ENCODE results near the gene CLSTN1.

CLSTN1 gene

GRCh38 chr1:9746211-9746610 lies 77.6 kb downstream of the CLSTN1 start:
- H3K4me3 ChIP-seq (ENCODE audit: low read depth, low read length), result no peak overlapping the region
- TF ChIP-seq, protein P1, sequence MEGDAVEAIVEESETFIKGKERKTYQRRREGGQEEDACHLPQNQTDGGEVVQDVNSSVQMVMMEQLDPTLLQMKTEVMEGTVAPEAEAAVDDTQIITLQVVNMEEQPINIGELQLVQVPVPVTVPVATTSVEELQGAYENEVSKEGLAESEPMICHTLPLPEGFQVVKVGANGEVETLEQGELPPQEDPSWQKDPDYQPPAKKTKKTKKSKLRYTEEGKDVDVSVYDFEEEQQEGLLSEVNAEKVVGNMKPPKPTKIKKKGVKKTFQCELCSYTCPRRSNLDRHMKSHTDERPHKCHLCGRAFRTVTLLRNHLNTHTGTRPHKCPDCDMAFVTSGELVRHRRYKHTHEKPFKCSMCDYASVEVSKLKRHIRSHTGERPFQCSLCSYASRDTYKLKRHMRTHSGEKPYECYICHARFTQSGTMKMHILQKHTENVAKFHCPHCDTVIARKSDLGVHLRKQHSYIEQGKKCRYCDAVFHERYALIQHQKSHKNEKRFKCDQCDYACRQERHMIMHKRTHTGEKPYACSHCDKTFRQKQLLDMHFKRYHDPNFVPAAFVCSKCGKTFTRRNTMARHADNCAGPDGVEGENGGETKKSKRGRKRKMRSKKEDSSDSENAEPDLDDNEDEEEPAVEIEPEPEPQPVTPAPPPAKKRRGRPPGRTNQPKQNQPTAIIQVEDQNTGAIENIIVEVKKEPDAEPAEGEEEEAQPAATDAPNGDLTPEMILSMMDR (IDR thresholded peaks at IDR 0.05; ENCODE audit: control insufficient read depth, extremely low read depth, insufficient read depth), result no peak
- no peak for DNase-seq (ENCODE audit: low read depth)

GRCh38 chr1:9744106-9744799 lies 79.5 kb downstream of the CLSTN1 start:
- no peak overlapping the region for H3K4me3 ChIP-seq (ENCODE audit: low read depth, low read length)
- TF ChIP-seq, protein P1 (IDR thresholded peaks at IDR 0.05; ENCODE audit: control insufficient read depth, extremely low read depth, insufficient read depth), result no peak
- no peak for DNase-seq (ENCODE audit: low read depth)

GRCh38 chr1:9737671-9738070 lies 86.1 kb downstream of the CLSTN1 start:
- H3K4me3 ChIP-seq (ENCODE audit: low read depth, low read length), result no peak overlapping the region
- DNase-seq (ENCODE audit: low read depth), result no peak
- TF ChIP-seq, protein P1 (IDR thresholded peaks at IDR 0.05; ENCODE audit: control insufficient read depth, extremely low read depth, insufficient read depth), result no peak

DNA sequence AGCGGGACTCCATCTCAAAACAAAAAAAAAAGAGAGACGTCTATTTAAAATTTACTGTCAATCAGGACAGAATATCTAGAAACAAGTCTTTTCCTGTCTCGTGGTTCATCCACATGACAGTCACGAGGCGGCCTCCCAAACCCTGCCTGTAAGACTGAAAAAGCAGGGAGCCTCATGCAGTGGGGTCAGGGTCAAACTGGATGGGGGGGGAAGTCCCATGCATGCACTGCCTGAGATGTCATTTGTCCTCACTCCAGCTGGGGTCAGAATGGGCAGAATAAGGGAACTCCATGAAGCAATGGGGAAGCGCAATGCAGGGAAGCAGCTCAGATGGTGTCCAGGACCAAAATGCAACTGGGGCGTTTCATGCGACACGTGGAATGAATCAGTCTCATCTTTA lies 86.7 kb downstream of the CLSTN1 start:
- TF ChIP-seq, protein P1 (IDR thresholded peaks at IDR 0.05; ENCODE audit: control insufficient read depth, extremely low read depth, insufficient read depth), result no peak
- no peak for DNase-seq (ENCODE audit: low read depth)
- no peak overlapping the region for H3K4me3 ChIP-seq (ENCODE audit: low read depth, low read length)

DNA sequence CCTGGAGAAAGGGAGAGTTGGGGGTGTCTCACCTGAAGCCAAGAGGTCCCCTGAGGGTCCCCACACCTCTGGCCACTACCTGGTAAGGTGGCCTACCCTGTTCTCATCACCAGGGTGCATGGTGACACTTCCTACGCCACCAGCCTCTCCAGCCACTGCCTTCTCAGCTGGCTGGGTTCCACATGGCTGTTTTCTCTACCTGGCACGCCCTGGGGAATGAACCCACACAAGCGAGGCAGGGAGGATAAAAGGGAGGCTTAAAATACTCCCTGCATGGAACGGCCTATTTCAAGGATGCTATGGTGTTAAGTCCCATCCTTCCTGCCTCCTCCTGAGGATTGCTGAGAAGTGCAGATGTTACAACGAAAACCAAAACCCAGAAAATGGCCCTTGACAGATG lies 87.5 kb downstream of the CLSTN1 start:
- no peak for DNase-seq (ENCODE audit: low read depth)
- TF ChIP-seq, protein P1 (IDR thresholded peaks at IDR 0.05; ENCODE audit: control insufficient read depth, extremely low read depth, insufficient read depth), result no peak
- H3K4me3 ChIP-seq (ENCODE audit: low read depth, low read length), result no peak overlapping the region

DNA sequence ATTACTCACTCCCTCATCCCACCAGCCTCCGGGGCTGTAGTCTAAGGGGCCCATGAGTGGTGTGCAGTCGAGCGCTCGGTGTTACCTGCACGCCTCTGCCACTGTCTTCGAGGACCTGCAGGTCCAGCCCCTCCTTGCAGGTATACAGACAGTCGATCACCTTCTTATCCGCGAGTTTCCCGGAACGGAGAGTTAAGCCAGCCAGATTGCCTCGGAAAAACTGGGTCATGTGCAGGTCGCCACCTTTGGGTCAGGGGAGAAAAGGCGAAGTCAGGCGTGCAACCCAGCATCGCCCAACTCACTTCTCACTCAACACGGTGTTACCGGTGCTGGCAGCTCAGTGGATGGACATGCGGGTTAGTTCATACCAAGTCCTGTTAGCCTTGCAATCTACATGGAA lies 88.0 kb downstream of the CLSTN1 start:
- no peak for DNase-seq (ENCODE audit: low read depth)
- TF ChIP-seq, protein P1 (IDR thresholded peaks at IDR 0.05; ENCODE audit: control insufficient read depth, extremely low read depth, insufficient read depth), result no peak

More for the DNA sequence above, 88.0 kb downstream of the CLSTN1 start:
- no peak overlapping the region for H3K4me3 ChIP-seq (ENCODE audit: low read depth, low read length)

Data from LNCaP clone FGC (cell line).